ENCODE data around the gene OR51I2. TPM values are rescaled to one million over a fixed set of nuclear protein-coding genes. Genes with fewer than 3 reads are reported as not detected.

OR51I2 gene
- total and polyA plus RNA-seq, 2 of the 13 experiments (the other 11 are each of a cell fraction or from before 2014, with no cell fraction given), result not detected

DNA sequence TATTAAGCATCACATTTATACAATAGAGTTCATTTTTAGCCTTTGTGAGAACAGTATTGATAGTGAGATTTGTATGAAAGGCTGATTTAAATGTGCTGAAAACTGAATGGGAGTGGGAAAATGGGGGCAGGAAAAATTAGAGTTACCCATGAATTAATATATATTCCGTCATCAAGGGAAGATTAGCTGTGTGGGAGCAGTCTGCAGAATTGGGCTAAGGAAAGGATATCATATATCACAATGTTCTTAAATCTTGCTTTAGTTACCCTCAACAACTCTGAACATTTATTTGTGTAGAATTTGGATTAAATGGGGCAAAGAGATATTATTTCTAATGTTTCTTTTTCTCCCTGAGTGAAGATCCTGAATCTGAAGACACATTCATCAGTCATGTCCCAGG is 27.3 kb upstream of the OR51I2 start, which contains the start of gene OR51Q1:
Gene OR51Q1 (plus strand): TSS at position 301 of the 400 bp plus-strand sequence. CDS start 90 bp downstream, at position 391.
- TF ChIP-seq MTF2 (CRISPR knock-in tag; IDR thresholded peaks at IDR 0.05; ENCODE audit: borderline replicate concordance), result no peak
- no peak for TF ChIP-seq MIXL1 (CRISPR knock-in tag; IDR thresholded peaks at IDR 0.05)
- no peak for TF ChIP-seq HDAC6 (IDR thresholded peaks at IDR 0.05; ENCODE audit: low read depth, low read length)
- no peak for TF ChIP-seq NAIF1 (CRISPR knock-in tag; IDR thresholded peaks at IDR 0.05; ENCODE audit: borderline replicate concordance)
- no peak for TF ChIP-seq ZNF558 (CRISPR knock-in tag; IDR thresholded peaks at IDR 0.05; ENCODE audit: borderline replicate concordance)
- no peak for TF ChIP-seq ZNF7 (CRISPR knock-in tag; IDR thresholded peaks at IDR 0.05)
- no peak for TF ChIP-seq SYNCRIP (IDR thresholded peaks at IDR 0.05; ENCODE audit: insufficient read depth, low read depth, low read length)
- no peak for TF ChIP-seq NFYC (CRISPR knock-in tag; IDR thresholded peaks at IDR 0.05)
- TF ChIP-seq ZSCAN20 (CRISPR knock-in tag; IDR thresholded peaks at IDR 0.05; ENCODE audit: borderline replicate concordance), result no peak
- TF ChIP-seq HIC2 (CRISPR knock-in tag; IDR thresholded peaks at IDR 0.05; ENCODE audit: low read depth), result no peak
- TF ChIP-seq ZNF24 (IDR thresholded peaks at IDR 0.05), result no peak
- no peak for TF ChIP-seq NFE2 (CRISPR knock-in tag; IDR thresholded peaks at IDR 0.05)
- CTCF ChIA-PET (ENCODE audit: low intra/inter-chr PET ratio, low total read pairs), result no interaction called here
- no peak for FAIRE-seq
- no peaks in the 10 kb centered on the region for H3K79me2 ChIP-seq (ENCODE audit: insufficient read depth, low read length)
- no peak within 1 kb of the TSS for H3K27ac ChIP-seq (ENCODE audit: extremely low read length, insufficient read depth, low read length)
- POLR2A ChIA-PET, result no interaction called here
- H3K36me3 ChIP-seq (replicated peaks in 1 of 2; ENCODE audit: control insufficient read depth in 1 of 2, insufficient read depth in 2 of 2, low read length in 2 of 2), result no peaks in the 10 kb centered on the region
- no peaks in the 10 kb centered on the region for H4K20me1 ChIP-seq (ENCODE audit: insufficient read depth, low read length)
- no peaks in the 10 kb centered on the region for H3K9me3 ChIP-seq (ENCODE audit: low read length)
- no peak within 1 kb of the TSS for H3K9ac ChIP-seq (ENCODE audit: insufficient read depth, low read depth, low read length)
- H2AFZ ChIP-seq (ENCODE audit: low read length), result no peak within 1 kb of the TSS
- no peak for DNase-seq (ENCODE audit: low spot score)
- 24% methylated on average over 1 of the region's 1 CpG for WGBS (ENCODE audit: low lambda C conversion rate)
- no peak within 1 kb of the TSS for H3K4me3 ChIP-seq (replicated peaks in 1 of 3; ENCODE audit: insufficient read depth in 1 of 3, low read depth in 2 of 3, low read length in 3 of 3)
- no TSS peak for BruUV-seq (replicated peaks)
- no peak for ATAC-seq
- H3K4me2 ChIP-seq (ENCODE audit: low read depth, low read length), result no peak within 1 kb of the TSS
- no peaks in the 10 kb centered on the region for H3K4me1 ChIP-seq (ENCODE audit: insufficient read depth, low read length)
- in situ Hi-C loops (cut with HindIII; ENCODE audit: extremely low pct_ligation_motif_present, low pct_unique_long_range_greater_than_20kb), result no loop called here
- intact Hi-C loops (cut with micrococcal nuclease; ENCODE audit: unreplicated experiment), result no loop called here
- H3K27me3 ChIP-seq (ENCODE audit: control insufficient read depth in 1 of 2, insufficient read depth in 2 of 2, low read length in 2 of 2), result 0 out of 5 replicates have a peak, but pooled peaks cover 0 to 12% of the 10 kb centered on the region in 2 experiments

All from HepG2 (cell line).